GM12864 (cell line): ENCODE results near the gene IRF7.

Source experiments
- DNase-seq: peaks from one replicate; pipeline ENCODE4 v3.0.0-alpha.2; 2011; ENCODE audit warnings: low read depth
- H3K4me3 ChIP-seq: 2 replicates; pipeline ENCODE4 v1.5.1; 2011; ENCODE audit warnings: mild to moderate bottlenecking, low read depth, low read length, control low read depth
- TF ChIP-seq, protein P1 (sequence below): IDR thresholded peaks from 2 replicates; pipeline ENCODE4 v1.5.1; 2011; ENCODE audit warnings: low read depth, mild to moderate bottlenecking, moderate library complexity, low read length, control low read depth, inconsistent platforms; ENCODE audit errors: missing control alignments

IRF7 gene

GRCh38 chr11:605286-606129 is 10.2 kb downstream of the IRF7 start:
- no peak for DNase-seq
- no peak overlapping the region for H3K4me3 ChIP-seq
- TF ChIP-seq, protein P1, sequence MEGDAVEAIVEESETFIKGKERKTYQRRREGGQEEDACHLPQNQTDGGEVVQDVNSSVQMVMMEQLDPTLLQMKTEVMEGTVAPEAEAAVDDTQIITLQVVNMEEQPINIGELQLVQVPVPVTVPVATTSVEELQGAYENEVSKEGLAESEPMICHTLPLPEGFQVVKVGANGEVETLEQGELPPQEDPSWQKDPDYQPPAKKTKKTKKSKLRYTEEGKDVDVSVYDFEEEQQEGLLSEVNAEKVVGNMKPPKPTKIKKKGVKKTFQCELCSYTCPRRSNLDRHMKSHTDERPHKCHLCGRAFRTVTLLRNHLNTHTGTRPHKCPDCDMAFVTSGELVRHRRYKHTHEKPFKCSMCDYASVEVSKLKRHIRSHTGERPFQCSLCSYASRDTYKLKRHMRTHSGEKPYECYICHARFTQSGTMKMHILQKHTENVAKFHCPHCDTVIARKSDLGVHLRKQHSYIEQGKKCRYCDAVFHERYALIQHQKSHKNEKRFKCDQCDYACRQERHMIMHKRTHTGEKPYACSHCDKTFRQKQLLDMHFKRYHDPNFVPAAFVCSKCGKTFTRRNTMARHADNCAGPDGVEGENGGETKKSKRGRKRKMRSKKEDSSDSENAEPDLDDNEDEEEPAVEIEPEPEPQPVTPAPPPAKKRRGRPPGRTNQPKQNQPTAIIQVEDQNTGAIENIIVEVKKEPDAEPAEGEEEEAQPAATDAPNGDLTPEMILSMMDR, result no peak

DNA sequence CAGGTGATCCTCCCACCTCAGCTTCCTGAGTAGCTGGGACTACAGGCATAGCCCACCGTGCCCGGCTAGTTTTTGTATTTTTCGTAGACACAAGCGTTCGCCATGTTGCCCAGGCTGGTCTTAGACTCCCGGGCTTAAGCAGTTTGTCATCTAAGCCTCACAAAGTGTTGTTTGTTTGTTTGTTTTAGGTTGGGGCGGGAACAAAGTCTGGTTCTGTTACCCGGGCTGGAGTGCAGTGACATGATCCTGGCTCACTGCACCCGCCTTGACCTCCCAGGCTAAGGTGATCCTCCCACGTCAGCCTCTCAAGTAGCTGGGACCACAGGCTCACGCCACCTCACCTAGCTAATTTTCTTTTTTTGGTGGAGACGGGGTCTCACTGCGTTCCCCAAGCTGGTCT is 12.6 kb downstream of the IRF7 start:
- no peak for DNase-seq
- TF ChIP-seq, protein P1, result no peak
- no peak overlapping the region for H3K4me3 ChIP-seq

DNA sequence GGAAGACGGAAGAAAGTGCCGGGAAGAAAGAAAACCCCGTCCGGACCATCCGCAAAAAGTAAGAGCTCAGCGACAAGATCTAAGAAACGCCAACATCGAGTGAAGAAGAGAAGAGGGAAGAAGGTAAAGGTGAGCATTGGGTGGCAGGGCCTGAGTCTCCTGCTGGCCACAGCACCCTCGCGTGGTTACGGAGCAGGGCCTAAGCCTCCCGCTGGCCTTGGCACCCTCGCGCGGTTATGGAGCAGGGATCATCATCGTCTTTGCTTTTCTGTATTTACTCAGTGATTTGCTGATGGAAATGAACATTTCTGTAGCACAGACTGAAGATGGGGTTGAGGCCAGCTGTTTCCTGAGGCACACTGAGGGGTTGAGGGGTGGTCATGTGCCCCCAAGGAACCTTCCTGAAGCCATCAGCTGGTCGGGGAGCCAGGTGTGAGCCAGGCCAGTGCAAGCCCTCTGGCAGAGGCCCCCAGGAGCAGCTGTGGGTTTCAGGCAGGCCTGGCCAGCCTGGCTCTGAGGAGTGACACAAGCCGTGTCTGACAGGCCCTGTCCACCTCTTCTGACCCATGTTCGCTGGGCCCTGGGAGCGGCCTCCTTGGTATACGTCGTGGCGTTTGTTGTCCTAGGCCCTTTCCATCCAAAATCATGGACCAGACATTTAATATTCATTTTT is 14.0 kb downstream of the IRF7 start:
- H3K4me3 ChIP-seq, result no peak overlapping the region
- DNase-seq, result no peak
- TF ChIP-seq, protein P1, result no peak

GRCh38 chr11:598005-598680 is 17.6 kb downstream of the IRF7 start:
- no peak for DNase-seq
- TF ChIP-seq, protein P1, result no peak
- H3K4me3 ChIP-seq, result no peak overlapping the region

DNA sequence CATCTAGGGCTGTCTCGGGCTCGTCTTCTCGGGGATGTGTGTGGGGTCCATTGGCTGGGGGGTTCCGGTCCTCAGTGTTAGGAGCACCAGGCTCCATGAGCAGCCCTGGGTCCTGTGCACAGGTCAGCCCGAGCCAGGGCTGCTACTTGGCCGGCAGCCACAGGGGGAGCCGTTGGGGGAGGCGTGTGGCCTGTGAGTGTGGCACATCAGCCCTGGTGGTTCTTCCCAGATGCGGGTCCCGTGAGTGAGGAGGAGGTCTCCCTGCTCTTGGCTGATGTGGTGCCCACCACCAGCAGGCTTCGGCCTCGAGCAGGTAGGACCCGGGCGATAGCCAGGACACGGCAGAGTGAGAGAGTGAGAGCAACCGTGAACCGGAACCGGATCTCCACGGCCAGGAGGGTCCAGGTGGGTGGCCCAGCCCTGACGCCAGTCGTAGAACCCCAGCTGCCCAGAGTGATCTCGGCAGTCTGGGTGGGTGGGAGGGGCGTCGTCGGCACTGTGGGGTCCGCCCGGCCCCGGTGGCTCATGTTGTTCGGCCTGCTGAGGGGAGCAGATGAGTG is 18.5 kb downstream of the IRF7 start:
- DNase-seq, result no peak
- H3K4me3 ChIP-seq, result no peak overlapping the region
- TF ChIP-seq, protein P1, result peak; percentile 46

GRCh38 chr11:596374-596773 is 19.4 kb downstream of the IRF7 start:
- TF ChIP-seq, protein P1, result no peak
- no peak overlapping the region for H3K4me3 ChIP-seq
- DNase-seq, result no peak
